ENCODE measurements around the gene FLCN. TPM values are rescaled to one million over a fixed set of nuclear protein-coding genes. Genes with fewer than 3 reads are reported as not detected.

The FLCN gene
- polyA plus RNA-seq, 1 donor (not counting 4 experiments of a cell fraction or from before 2014, with no cell fraction given) = 12.5 TPM

GRCh38 chr17:17220529-17220928 is 16.4 kb downstream of the FLCN start:
- dilution Hi-C loops (cut with MboI; ENCODE audit: extremely low pct_ligation_motif_present, low sequenced_read_pairs) = no loop called here
- Histone ChIP-seq H3K4me2 (ENCODE audit: control insufficient read depth, extremely low read depth, insufficient read depth, low read depth, low read length) (no peak overlapping the region), H3K27me3 (ENCODE audit: control insufficient read depth, extremely low read depth, insufficient read depth, low read length) (no peaks in the 10 kb centered on the region), H3K9me3 (ENCODE audit: control insufficient read depth, low read depth, low read length) (no peaks in the 10 kb centered on the region), H2AFZ (ENCODE audit: control insufficient read depth, low read length) (no peak overlapping the region), H3K4me3 (ENCODE audit: control insufficient read depth in 2 of 3, extremely low read depth in 1 of 3, insufficient read depth in 2 of 3, low read depth in 1 of 3, low read length in 3 of 3) (no peak overlapping the region), H3K79me2 (ENCODE audit: control insufficient read depth, insufficient read depth, low read length) (no peaks in the 10 kb centered on the region), H3K9ac (ENCODE audit: control insufficient read depth, extremely low read depth, insufficient read depth, low read length) (no peak overlapping the region), H4K20me1 (ENCODE audit: control insufficient read depth, extremely low read depth, insufficient read depth, low read length) (peaks cover 2% of the 10 kb centered on the region), H3K27ac (ENCODE audit: control insufficient read depth, insufficient read depth, low read length) (no peak overlapping the region), H3K4me1 (ENCODE audit: control insufficient read depth, extremely low read depth, insufficient read depth, low read length) (no peaks in the 10 kb centered on the region), H3K9me1 (ENCODE audit: control insufficient read depth, extremely low read depth, insufficient read depth, low read length) (no peaks in the 10 kb centered on the region), H3K36me3 (ENCODE audit: control insufficient read depth in 2 of 2, extremely low read depth in 1 of 2, insufficient read depth in 2 of 2, low read length in 2 of 2) (peaks cover 38 to 62% of the 10 kb centered on the region in 2 experiments)
- no peak for TF ChIP-seq CTCF (optimal IDR thresholded peaks at IDR 0.05 in 1 of 3, IDR thresholded peaks at IDR 0.05 in 1 of 3, conservative IDR thresholded peaks at IDR 0.05 in 1 of 3; ENCODE audit: extremely low read depth in 1 of 3, insufficient read depth in 2 of 3, low read length in 3 of 3)
- no peak for TF ChIP-seq EZH2 (IDR thresholded peaks at IDR 0.05; ENCODE audit: low read length)
- FAIRE-seq (no peak), DNase-seq (ENCODE audit: low read depth, low spot score) (no peak)

GRCh38 chr17:17217995-17218394 is 19.0 kb downstream of the FLCN start:
- H3K4me3 ChIP-seq (ENCODE audit: control insufficient read depth in 2 of 3, extremely low read depth in 1 of 3, insufficient read depth in 2 of 3, low read depth in 1 of 3, low read length in 3 of 3) = no peak overlapping the region
- dilution Hi-C loops (cut with MboI; ENCODE audit: extremely low pct_ligation_motif_present, low sequenced_read_pairs) = no loop called here
- no peaks in the 10 kb centered on the region for H3K79me2 ChIP-seq (ENCODE audit: control insufficient read depth, insufficient read depth, low read length)
- peaks cover 2% of the 10 kb centered on the region for H4K20me1 ChIP-seq (ENCODE audit: control insufficient read depth, extremely low read depth, insufficient read depth, low read length)
- H3K4me1 ChIP-seq (ENCODE audit: control insufficient read depth, extremely low read depth, insufficient read depth, low read length) = no peaks in the 10 kb centered on the region
- FAIRE-seq (no peak), DNase-seq (ENCODE audit: low read depth, low spot score) (no peak)
- TF ChIP-seq EZH2 (IDR thresholded peaks at IDR 0.05; ENCODE audit: low read length) = no peak
- no peak for TF ChIP-seq CTCF (optimal IDR thresholded peaks at IDR 0.05 in 1 of 3, IDR thresholded peaks at IDR 0.05 in 1 of 3, conservative IDR thresholded peaks at IDR 0.05 in 1 of 3; ENCODE audit: extremely low read depth in 1 of 3, insufficient read depth in 2 of 3, low read length in 3 of 3)
- no peaks in the 10 kb centered on the region for H3K9me1 ChIP-seq (ENCODE audit: control insufficient read depth, extremely low read depth, insufficient read depth, low read length)
- no peak overlapping the region for H3K9ac ChIP-seq (ENCODE audit: control insufficient read depth, extremely low read depth, insufficient read depth, low read length)
- H3K27me3 ChIP-seq (ENCODE audit: control insufficient read depth, extremely low read depth, insufficient read depth, low read length) = no peaks in the 10 kb centered on the region
- no peak overlapping the region for H2AFZ ChIP-seq (ENCODE audit: control insufficient read depth, low read length)
- no peak overlapping the region for H3K27ac ChIP-seq (ENCODE audit: control insufficient read depth, insufficient read depth, low read length)
- H3K36me3 ChIP-seq (ENCODE audit: control insufficient read depth in 2 of 2, extremely low read depth in 1 of 2, insufficient read depth in 2 of 2, low read length in 2 of 2) = peaks cover 34 to 65% of the 10 kb centered on the region in 2 experiments
- H3K9me3 ChIP-seq (ENCODE audit: control insufficient read depth, low read depth, low read length) = no peaks in the 10 kb centered on the region
- no peak overlapping the region for H3K4me2 ChIP-seq (ENCODE audit: control insufficient read depth, extremely low read depth, insufficient read depth, low read depth, low read length)

Measured in keratinocyte (primary cell).